Activated CD8-positive, alpha-beta T cell treated with anti-CD3 and anti-CD28 coated beads for 36 hours (primary cell): ENCODE data around the gene BTG2. TPM values are rescaled to one million over a fixed set of nuclear protein-coding genes. Genes with fewer than 3 reads are reported as not detected.

ENCODE experiments used
- ATAC-seq: fragments of 200-7000 bp; cut with Tn5 transposase; one replicate; pipeline ENCODE4 v1.10.0; 2021; ENCODE audit warnings: mild to moderate bottlenecking, moderate library complexity
- CTCF ChIA-PET: fragments of 350-600 bp; sonication (Branson Sonifier 250); formaldehyde crosslinking; loops from one replicate; lab custom pipeline; 2021; ENCODE audit warnings: antibody characterized with exemption; lab: Charles Lee
- POLR2A ChIA-PET: fragments of 350-600 bp; sonication (Branson Sonifier 250); formaldehyde crosslinking; loops from one replicate; lab custom pipeline; 2021; ENCODE audit warnings: antibody characterized with exemption; lab: Charles Lee
- DNase-seq: peaks from one replicate; pipeline ENCODE4 v3.0.0-alpha.2; 2020
- H3K27ac Mint-ChIP-seq: one replicate; pipeline ENCODE4 v1.8.0; 2021; ENCODE audit warnings: mild to moderate bottlenecking, mixed read lengths
- H3K27me3 Mint-ChIP-seq: one replicate; pipeline ENCODE4 v1.8.0; 2021; ENCODE audit warnings: mixed read lengths
- H3K36me3 Mint-ChIP-seq: one replicate; pipeline ENCODE4 v1.8.0; 2021; ENCODE audit warnings: low read depth, mixed read lengths
- H3K4me1 Mint-ChIP-seq: one replicate; pipeline ENCODE4 v1.8.0; 2021; ENCODE audit warnings: low read depth, mixed read lengths
- H3K4me3 Mint-ChIP-seq: one replicate; pipeline ENCODE4 v1.8.0; 2021; ENCODE audit warnings: mild to moderate bottlenecking, moderate library complexity, mixed read lengths
- H3K9me3 Mint-ChIP-seq: one replicate; pipeline ENCODE4 v1.8.0; 2021; ENCODE audit warnings: mixed read lengths
- intact Hi-C: fragments of 100-400 bp; cut with micrococcal nuclease; formaldehyde crosslinking; loops from one replicate; pipeline ENCODE4 v1.10.0; 2022
- total RNA-seq, 2 experiments: library from RNA; stranded (reverse); gene quantifications; one replicate each; pipeline ENCODE4 v1.2.3, GENCODE V29; 2021
- TF ChIP-seq, protein P1 (sequence below): fragments of 200-600 bp; IDR thresholded peaks from one replicate; pipeline ENCODE4 v1.8.0; 2022; ENCODE audit warnings: antibody characterized with exemption, mild to moderate bottlenecking

The BTG2 gene
- total RNA-seq, 2 experiments from 2014 or later = 115 TPM

DNA sequence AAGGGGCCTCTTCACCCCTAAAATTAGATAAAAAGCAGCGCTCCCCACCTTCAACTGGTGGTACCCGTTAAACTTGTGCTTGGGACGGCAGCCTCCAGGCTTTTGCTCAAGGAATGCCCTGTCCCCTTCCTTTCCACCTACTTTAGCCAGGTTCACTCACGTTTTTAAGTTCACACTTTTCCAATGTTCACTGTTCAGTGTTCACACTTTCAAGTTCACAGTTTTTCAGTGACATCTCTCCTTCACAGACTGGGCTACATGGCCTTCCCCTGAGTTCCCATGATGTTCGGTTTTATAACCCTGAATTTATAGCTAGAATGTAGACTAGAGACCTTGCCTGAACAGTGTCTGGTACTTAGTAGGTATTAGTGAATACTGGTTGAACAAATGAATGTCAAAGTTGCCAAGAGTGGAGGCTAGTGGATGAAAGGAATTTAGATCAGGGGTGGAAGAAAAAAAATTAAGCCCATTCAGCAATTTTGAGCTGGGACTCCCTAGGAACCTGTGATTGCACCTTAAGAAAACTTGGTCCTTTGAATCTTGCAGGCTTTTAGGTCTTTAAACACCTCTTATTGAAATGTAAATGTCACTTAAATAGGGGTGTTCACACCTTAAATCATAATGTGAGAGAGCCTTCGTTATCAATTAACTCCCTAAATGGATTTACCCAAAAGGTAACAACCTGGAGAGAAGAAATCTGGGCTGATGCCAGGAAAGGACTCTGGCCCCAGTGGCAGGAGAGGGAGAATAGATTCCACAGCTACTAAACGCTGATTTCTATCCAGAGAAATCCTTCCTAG lies 12.3 kb downstream of the BTG2 start:
- TF ChIP-seq, protein P1, sequence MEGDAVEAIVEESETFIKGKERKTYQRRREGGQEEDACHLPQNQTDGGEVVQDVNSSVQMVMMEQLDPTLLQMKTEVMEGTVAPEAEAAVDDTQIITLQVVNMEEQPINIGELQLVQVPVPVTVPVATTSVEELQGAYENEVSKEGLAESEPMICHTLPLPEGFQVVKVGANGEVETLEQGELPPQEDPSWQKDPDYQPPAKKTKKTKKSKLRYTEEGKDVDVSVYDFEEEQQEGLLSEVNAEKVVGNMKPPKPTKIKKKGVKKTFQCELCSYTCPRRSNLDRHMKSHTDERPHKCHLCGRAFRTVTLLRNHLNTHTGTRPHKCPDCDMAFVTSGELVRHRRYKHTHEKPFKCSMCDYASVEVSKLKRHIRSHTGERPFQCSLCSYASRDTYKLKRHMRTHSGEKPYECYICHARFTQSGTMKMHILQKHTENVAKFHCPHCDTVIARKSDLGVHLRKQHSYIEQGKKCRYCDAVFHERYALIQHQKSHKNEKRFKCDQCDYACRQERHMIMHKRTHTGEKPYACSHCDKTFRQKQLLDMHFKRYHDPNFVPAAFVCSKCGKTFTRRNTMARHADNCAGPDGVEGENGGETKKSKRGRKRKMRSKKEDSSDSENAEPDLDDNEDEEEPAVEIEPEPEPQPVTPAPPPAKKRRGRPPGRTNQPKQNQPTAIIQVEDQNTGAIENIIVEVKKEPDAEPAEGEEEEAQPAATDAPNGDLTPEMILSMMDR = no peak

GRCh38 chr1:203318229-203318517 lies 12.9 kb downstream of the BTG2 start:
- H3K36me3 Mint-ChIP-seq = peaks cover 12% of the 10 kb centered on the region
- intact Hi-C loops = no loop called here
- ChIA-PET POLR2A (interaction anchor here (1.9 to 3.7 kb wide), 3 partner anchors 8 to 12 kb away, joined by 10 to 17 read pairs (median 17); partner anchors contain the start of gene BTG2), CTCF (interaction anchor here (1.0 to 13.0 kb wide), 4 partner anchors 10 to 48 kb away, joined by 4 to 273 read pairs (median 47); partner anchors contain the start of gene BTG2)
- no peak overlapping the region for H3K27ac Mint-ChIP-seq
- no peak overlapping the region for H3K4me3 Mint-ChIP-seq
- peaks cover 56% of the 10 kb centered on the region for H3K4me1 Mint-ChIP-seq
- no peaks in the 10 kb centered on the region for H3K27me3 Mint-ChIP-seq
- DNase-seq (no peak), ATAC-seq (no peak)
- peaks cover 2% of the 10 kb centered on the region for H3K9me3 Mint-ChIP-seq
- TF ChIP-seq, protein P1 = no peak

More for the DNA sequence above, 12.3 kb downstream of the BTG2 start:
- no peaks in the 10 kb centered on the region for H3K27me3 Mint-ChIP-seq
- peaks cover 2% of the 10 kb centered on the region for H3K9me3 Mint-ChIP-seq
- H3K27ac Mint-ChIP-seq = peak overlapping the region; percentile 5
- CTCF ChIA-PET = interaction anchor here (1.0 to 13.0 kb wide), 5 partner anchors 10 to 48 kb away, joined by 3 to 273 read pairs (median 4); partner anchors contain the start of gene BTG2
- no peak overlapping the region for H3K4me3 Mint-ChIP-seq
- peaks cover 12% of the 10 kb centered on the region for H3K36me3 Mint-ChIP-seq
- H3K4me1 Mint-ChIP-seq = peaks cover 52% of the 10 kb centered on the region
- POLR2A ChIA-PET = interaction anchor here (0.6 to 3.7 kb wide), 5 partner anchors 9 to 101 kb away, joined by 3 to 17 read pairs (median 10); partner anchors contain the start of gene BTG2
- no peak for DNase-seq
- intact Hi-C loops = no loop called here
- no peak for ATAC-seq

DNA sequence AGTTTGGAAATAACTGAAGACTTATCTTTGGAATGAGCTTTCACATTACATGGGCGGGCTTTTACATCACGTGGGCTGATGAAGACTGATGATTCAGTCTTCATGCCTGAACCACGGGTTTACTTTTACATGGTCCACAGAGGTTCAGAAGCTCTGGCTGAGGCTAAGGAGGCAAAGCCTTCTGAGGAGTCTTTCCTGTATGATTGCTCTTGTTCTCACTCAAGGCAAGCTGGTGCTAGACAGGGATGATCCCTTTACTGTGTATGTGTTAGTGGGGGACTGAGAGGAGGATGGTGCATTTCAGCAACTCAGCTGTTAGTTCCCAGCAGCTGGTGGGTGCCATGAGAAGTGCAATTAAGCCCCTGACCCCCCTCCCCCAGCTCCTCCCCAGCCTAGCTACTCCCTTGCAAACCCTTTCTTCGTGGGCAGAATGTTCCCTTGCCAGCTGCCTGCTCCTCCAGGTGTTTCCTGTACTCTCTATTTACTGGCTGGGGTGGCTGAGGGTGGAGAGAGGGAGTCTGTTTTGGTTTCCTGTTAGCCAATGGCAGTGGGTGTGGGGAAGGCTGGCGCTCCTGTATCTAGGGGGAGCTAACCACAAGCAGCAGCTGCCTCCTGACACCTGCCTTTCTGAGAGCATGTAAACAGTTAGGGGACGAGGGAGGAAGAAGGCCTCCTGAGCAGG lies 15.4 kb downstream of the BTG2 start:
- CTCF ChIA-PET = interaction anchor here (0.6 to 13.0 kb wide), 12 partner anchors 13 to 281 kb away, joined by 3 to 273 read pairs (median 6); partner anchors contain the start of gene BTG2
- peak; percentile 63 for ATAC-seq
- H3K4me1 Mint-ChIP-seq = peaks cover 78% of the 10 kb centered on the region
- peak; percentile 82 for DNase-seq
- intact Hi-C loops = no loop called here
- H3K4me3 Mint-ChIP-seq = no peak overlapping the region
- no peaks in the 10 kb centered on the region for H3K9me3 Mint-ChIP-seq
- no peaks in the 10 kb centered on the region for H3K27me3 Mint-ChIP-seq
- TF ChIP-seq, protein P1 = no peak
- peaks cover 1% of the 10 kb centered on the region for H3K36me3 Mint-ChIP-seq
- H3K27ac Mint-ChIP-seq = peak overlapping the region; percentile 80
- POLR2A ChIA-PET = interaction anchor here (0.7 to 9.5 kb wide), 6 partner anchors 12 to 294 kb away, joined by 3 to 224 read pairs (median 4); partner anchors contain the start of gene BTG2

- no peaks in the 10 kb centered on the region for H3K36me3 Mint-ChIP-seq
- TF ChIP-seq, protein P1 = no peak
- peak overlapping the region; percentile 80 for H3K27ac Mint-ChIP-seq
- DNase-seq = no peak
- ChIA-PET POLR2A (interaction anchor here (0.7 to 9.5 kb wide), 5 partner anchors 11 to 295 kb away, joined by 3 to 224 read pairs (median 5); partner anchors contain the start of gene BTG2), CTCF (interaction anchor here (0.7 to 13.0 kb wide), 11 partner anchors 13 to 282 kb away, joined by 3 to 273 read pairs (median 6); partner anchors contain the start of gene BTG2)
- H3K4me3 Mint-ChIP-seq = no peak overlapping the region
- no peaks in the 10 kb centered on the region for H3K9me3 Mint-ChIP-seq
- H3K4me1 Mint-ChIP-seq = peaks cover 85% of the 10 kb centered on the region
- intact Hi-C loops = no loop called here
- ATAC-seq = no peak
- H3K27me3 Mint-ChIP-seq = no peaks in the 10 kb centered on the region
These were observed 16.1 kb downstream of the BTG2 start for GRCh38 chr1:203321273-203322052.
